Endothelial cell of umbilical vein (primary cell): ENCODE results near the gene RIT2.

Experiments
- EZH2 ChIP-seq: IDR thresholded peaks from 2 replicates; pipeline ENCODE4 v1.6.1; 2012; ENCODE audit warnings: borderline replicate concordance, low read depth, mild to moderate bottlenecking, moderate library complexity, low read length, inconsistent platforms; ENCODE audit not compliant: severe bottlenecking
- FOS ChIP-seq: IDR thresholded peaks from 2 replicates; pipeline ENCODE4 v1.6.1; 2011; ENCODE audit warnings: mild to moderate bottlenecking, low read length, moderate library complexity, borderline replicate concordance; ENCODE audit not compliant: insufficient read depth
- GATA2 ChIP-seq: IDR thresholded peaks from 2 replicates; pipeline ENCODE4 v1.7.0; 2011; ENCODE audit warnings: low read depth, mild to moderate bottlenecking, moderate library complexity, mixed read lengths, low read length; ENCODE audit not compliant: insufficient read length, insufficient read depth
- JUN ChIP-seq: IDR thresholded peaks from 2 replicates; pipeline ENCODE4 v1.6.1; 2011; ENCODE audit warnings: borderline replicate concordance, low read depth; ENCODE audit not compliant: insufficient read length, insufficient read depth
- MYC ChIP-seq: IDR thresholded peaks from one replicate; pipeline ENCODE4 v1.6.1; 2011; ENCODE audit warnings: mild to moderate bottlenecking, low read depth, low read length
- POLR2A ChIP-seq: IDR thresholded peaks from 2 replicates; pipeline ENCODE4 v1.6.1; 2012; ENCODE audit warnings: low read depth, mild to moderate bottlenecking, control low read depth, low read length
- POLR2AphosphoS5 ChIP-seq: IDR thresholded peaks from 2 replicates; pipeline ENCODE4 v1.6.1; 2012; ENCODE audit warnings: low read depth, mild to moderate bottlenecking, control low read depth, low read length, moderate library complexity; ENCODE audit not compliant: insufficient read depth
- TF ChIP-seq, protein P1 (sequence below), 2 donors: IDR thresholded peaks; 1 replicate in 1 of 2; 2 replicates in 1 of 2; pipeline ENCODE4 v1.5.1; 2011; ENCODE audit warnings: low read length in 2 of 2, mild to moderate bottlenecking in 2 of 2, moderate library complexity in 2 of 2, control low read depth in 1 of 2, inconsistent platforms in 1 of 2, low read depth in 1 of 2; ENCODE audit not compliant: insufficient read depth in 1 of 2; ENCODE audit errors: extremely low read depth in 1 of 2

DNA sequence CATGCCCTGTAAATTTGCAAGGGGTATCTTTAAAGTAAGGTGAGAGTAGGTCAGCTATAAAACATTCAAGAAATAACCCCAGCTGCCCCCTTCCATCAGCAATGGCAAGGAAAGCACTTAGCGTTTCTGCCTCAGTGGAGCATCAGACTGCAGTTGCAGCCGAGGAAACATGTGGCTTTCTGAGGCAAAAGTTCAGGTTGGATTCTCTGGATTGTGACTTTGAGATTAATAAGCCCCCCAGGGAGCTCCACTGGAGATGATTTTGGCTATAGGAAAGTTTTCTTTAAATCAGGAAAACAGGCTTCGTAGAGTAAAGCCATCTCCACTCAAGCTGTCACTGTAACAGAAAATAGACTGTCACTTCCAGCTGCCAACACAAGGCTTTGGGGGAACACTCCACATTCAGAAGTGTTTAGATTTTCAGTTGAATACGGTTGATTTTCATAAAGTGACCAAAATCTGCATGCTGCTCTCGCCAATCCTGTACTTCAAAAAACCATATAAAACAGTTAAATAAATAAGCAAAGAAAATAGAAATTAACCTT is 15.3 kb upstream of the RIT2 start:
- TF ChIP-seq, protein P1, sequence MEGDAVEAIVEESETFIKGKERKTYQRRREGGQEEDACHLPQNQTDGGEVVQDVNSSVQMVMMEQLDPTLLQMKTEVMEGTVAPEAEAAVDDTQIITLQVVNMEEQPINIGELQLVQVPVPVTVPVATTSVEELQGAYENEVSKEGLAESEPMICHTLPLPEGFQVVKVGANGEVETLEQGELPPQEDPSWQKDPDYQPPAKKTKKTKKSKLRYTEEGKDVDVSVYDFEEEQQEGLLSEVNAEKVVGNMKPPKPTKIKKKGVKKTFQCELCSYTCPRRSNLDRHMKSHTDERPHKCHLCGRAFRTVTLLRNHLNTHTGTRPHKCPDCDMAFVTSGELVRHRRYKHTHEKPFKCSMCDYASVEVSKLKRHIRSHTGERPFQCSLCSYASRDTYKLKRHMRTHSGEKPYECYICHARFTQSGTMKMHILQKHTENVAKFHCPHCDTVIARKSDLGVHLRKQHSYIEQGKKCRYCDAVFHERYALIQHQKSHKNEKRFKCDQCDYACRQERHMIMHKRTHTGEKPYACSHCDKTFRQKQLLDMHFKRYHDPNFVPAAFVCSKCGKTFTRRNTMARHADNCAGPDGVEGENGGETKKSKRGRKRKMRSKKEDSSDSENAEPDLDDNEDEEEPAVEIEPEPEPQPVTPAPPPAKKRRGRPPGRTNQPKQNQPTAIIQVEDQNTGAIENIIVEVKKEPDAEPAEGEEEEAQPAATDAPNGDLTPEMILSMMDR (IDR thresholded peaks at IDR 0.05; ENCODE audit: extremely low read depth in 1 of 2, insufficient read depth in 1 of 2, low read depth in 1 of 2, low read length in 2 of 2), result no peak
- TF ChIP-seq POLR2A, result no peak
- TF ChIP-seq EZH2, result no peak
- TF ChIP-seq GATA2, result no peak
- no peak for TF ChIP-seq POLR2AphosphoS5
- TF ChIP-seq FOS, result no peak
- no peak for TF ChIP-seq MYC
- no peak for TF ChIP-seq JUN
